MM.1S (cell line): ENCODE data around the gene PLXNA4.

ENCODE experiments used
- DNase-seq: peaks from one replicate; pipeline ENCODE4 v3.0.0-alpha.2; 2015
- H2AFZ ChIP-seq: fragments of 300-600 bp; sonication (generic); 2 replicates; pipeline ENCODE4 v1.6.0; 2016; ENCODE audit warnings: antibody characterized with exemption, low read length
- H3F3A ChIP-seq: fragments of 300-600 bp; sonication (generic); 2 replicates; pipeline ENCODE4 v1.6.1; 2016; ENCODE audit warnings: mild to moderate bottlenecking, antibody characterized with exemption, low read length, moderate library complexity, mixed read lengths; ENCODE audit not compliant: insufficient read depth
- H3K27ac ChIP-seq: fragments of 300-600 bp; sonication (generic); 2 replicates; pipeline ENCODE4 v1.5.1; 2016; ENCODE audit warnings: mild to moderate bottlenecking, low read length
- H3K27me3 ChIP-seq: fragments of 300-600 bp; sonication (generic); replicated peaks from 2 replicates; pipeline ENCODE4 v1.6.0; 2016; ENCODE audit warnings: low read length; ENCODE audit not compliant: insufficient read depth
- H3K36me3 ChIP-seq: fragments of 300-600 bp; sonication (generic); replicated peaks from 2 replicates; pipeline ENCODE4 v1.6.1; 2016; ENCODE audit warnings: mild to moderate bottlenecking, low read length, mixed read lengths; ENCODE audit not compliant: insufficient read depth
- H3K4me1 ChIP-seq: fragments of 300-600 bp; sonication (generic); 2 replicates; pipeline ENCODE4 v1.6.1; 2016; ENCODE audit warnings: low read length, mixed read lengths
- H3K4me2 ChIP-seq: fragments of 300-600 bp; sonication (generic); 2 replicates; pipeline ENCODE4 v1.6.0; 2016; ENCODE audit warnings: low read depth, low read length
- H3K4me3 ChIP-seq: fragments of 300-600 bp; sonication (generic); 2 replicates; pipeline ENCODE4 v1.5.1; 2016; ENCODE audit warnings: low read length, mixed read lengths
- H3K79me2 ChIP-seq: fragments of 300-600 bp; sonication (generic); 2 replicates; pipeline ENCODE4 v1.6.1; 2016; ENCODE audit warnings: mixed run types, low read length, mixed read lengths
- H3K9ac ChIP-seq: fragments of 300-600 bp; sonication (generic); 2 replicates; pipeline ENCODE4 v1.6.1; 2016; ENCODE audit warnings: low read length, mixed read lengths
- H3K9me2 ChIP-seq: fragments of 300-600 bp; sonication (generic); replicated peaks from 2 replicates; pipeline ENCODE4 v1.6.1; 2016; ENCODE audit warnings: mild to moderate bottlenecking, low read length, mixed read lengths; ENCODE audit not compliant: insufficient read depth
- H3K9me3 ChIP-seq: fragments of 300-600 bp; sonication (generic); replicated peaks from 2 replicates; pipeline ENCODE4 v1.6.1; 2016; ENCODE audit warnings: mild to moderate bottlenecking, low read length, mixed read lengths; ENCODE audit not compliant: insufficient read depth
- H4K20me1 ChIP-seq: fragments of 300-600 bp; sonication (generic); 2 replicates; pipeline ENCODE4 v1.6.1; 2016; ENCODE audit warnings: mild to moderate bottlenecking, low read length, moderate library complexity, mixed read lengths; ENCODE audit not compliant: insufficient read depth
- EZH2 ChIP-seq: fragments of 300-600 bp; sonication (generic); optimal IDR thresholded peaks from 2 replicates; pipeline ENCODE3; 2017; ENCODE audit warnings: low read depth, mild to moderate bottlenecking, antibody characterized with exemption, low read length, mixed read lengths
- EZH2phosphoT487 ChIP-seq: fragments of 300-600 bp; sonication (generic); IDR thresholded peaks from 2 replicates; pipeline ENCODE4 v1.6.1; 2018; ENCODE audit warnings: antibody characterized with exemption, low read length
- TF ChIP-seq, protein P1 (sequence below): fragments of 300-600 bp; sonication (generic); IDR thresholded peaks from 2 replicates; pipeline ENCODE4 v1.5.1; 2016; ENCODE audit warnings: antibody characterized with exemption, low read length, mixed read lengths

The PLXNA4 gene

DNA sequence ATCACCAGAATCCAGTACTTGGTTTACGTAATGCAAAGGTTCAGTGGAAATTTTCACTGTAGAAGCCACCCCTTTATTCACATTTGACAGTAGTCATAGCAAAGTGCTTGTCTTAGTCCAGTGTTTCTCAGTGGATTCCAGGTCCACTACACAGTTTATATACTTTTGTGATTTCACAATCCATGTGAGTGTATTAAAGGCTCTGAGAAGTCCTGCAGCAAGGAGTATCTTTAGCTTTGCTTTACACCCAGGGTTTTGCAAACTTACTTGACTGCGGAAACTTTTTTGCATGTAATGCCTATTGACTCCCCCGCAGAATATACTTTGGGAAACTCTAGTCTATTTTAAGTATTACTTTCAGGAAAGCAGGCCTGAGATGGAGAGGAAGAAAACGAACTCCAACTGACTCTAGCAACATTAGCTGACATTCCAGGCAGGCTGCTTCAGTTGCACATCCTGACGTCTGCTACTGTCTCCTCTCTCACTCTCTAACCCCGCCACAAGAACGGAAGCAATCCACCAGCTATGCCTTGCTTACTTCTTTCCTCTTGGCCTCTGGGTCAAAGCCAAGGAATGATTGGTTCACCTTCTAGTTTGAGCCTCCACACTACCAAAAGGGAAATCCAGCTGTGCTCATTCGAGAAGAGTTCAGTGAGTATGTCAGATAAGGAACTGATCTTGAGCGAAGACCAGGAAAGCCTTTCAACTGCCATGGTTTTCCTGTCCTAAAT lies 6.2 kb downstream of the PLXNA4 start:
- H2AFZ ChIP-seq, result no peak overlapping the region
- peaks cover 24% of the 10 kb centered on the region for H3K27me3 ChIP-seq
- no peak overlapping the region for H3K27ac ChIP-seq
- no peaks in the 10 kb centered on the region for H3K79me2 ChIP-seq
- no peak for TF ChIP-seq EZH2phosphoT487
- TF ChIP-seq, protein P1, sequence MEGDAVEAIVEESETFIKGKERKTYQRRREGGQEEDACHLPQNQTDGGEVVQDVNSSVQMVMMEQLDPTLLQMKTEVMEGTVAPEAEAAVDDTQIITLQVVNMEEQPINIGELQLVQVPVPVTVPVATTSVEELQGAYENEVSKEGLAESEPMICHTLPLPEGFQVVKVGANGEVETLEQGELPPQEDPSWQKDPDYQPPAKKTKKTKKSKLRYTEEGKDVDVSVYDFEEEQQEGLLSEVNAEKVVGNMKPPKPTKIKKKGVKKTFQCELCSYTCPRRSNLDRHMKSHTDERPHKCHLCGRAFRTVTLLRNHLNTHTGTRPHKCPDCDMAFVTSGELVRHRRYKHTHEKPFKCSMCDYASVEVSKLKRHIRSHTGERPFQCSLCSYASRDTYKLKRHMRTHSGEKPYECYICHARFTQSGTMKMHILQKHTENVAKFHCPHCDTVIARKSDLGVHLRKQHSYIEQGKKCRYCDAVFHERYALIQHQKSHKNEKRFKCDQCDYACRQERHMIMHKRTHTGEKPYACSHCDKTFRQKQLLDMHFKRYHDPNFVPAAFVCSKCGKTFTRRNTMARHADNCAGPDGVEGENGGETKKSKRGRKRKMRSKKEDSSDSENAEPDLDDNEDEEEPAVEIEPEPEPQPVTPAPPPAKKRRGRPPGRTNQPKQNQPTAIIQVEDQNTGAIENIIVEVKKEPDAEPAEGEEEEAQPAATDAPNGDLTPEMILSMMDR, result no peak
- no peak for TF ChIP-seq EZH2
- H3K36me3 ChIP-seq, result no peaks in the 10 kb centered on the region
- H3K4me2 ChIP-seq, result no peak overlapping the region
- H3F3A ChIP-seq, result no peaks in the 10 kb centered on the region
- no peaks in the 10 kb centered on the region for H3K9me2 ChIP-seq
- H4K20me1 ChIP-seq, result no peaks in the 10 kb centered on the region
- H3K9me3 ChIP-seq, result no peaks in the 10 kb centered on the region
- H3K4me1 ChIP-seq, result no peaks in the 10 kb centered on the region
- H3K4me3 ChIP-seq, result no peak overlapping the region
- DNase-seq, result no peak
- no peak overlapping the region for H3K9ac ChIP-seq

DNA sequence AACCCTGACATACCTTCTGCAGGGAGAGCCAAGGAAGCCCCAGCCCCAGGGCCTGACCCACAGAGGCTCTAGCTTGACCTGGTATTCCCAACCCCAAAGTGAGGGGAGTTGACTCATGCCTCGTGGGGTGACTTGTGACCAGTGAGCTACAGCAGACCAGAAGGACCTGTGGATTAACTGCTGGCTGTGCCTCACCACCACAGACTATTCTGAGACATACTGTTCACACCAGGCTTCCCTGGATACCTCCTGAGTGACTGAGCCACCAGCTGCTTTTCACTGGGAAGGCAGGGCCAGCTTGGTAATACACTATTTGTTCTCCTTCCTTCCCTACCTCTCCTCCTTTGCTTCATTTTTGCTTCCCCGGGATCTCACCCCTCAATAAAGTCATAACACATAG lies 7.3 kb downstream of the PLXNA4 start:
- Histone ChIP-seq H3K9me3 (no peaks in the 10 kb centered on the region), H4K20me1 (no peaks in the 10 kb centered on the region), H3K27me3 (peaks cover 13% of the 10 kb centered on the region)

DNA sequence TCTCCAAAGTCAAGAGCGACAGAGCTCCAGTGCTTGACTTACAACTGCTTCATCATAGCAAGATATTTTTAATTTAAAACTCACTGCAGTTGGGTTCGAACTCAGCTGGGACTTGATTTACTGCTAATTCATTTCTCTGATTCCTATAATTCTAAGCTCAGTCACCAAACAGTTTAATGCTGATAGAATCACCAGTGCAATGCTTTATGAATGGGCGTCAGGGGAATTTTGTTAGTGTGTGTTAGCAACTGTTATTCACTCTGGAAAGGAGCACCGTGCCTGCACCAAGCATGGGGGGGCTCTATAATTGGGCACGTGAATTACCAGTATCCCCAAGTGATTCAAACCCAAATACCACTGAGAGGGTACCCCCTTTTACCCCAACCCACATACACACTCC lies 10.4 kb downstream of the PLXNA4 start:
- no peak overlapping the region for H3K9ac ChIP-seq
- H3K4me3 ChIP-seq, result no peak overlapping the region
- H3K9me3 ChIP-seq, result no peaks in the 10 kb centered on the region
- H3K27ac ChIP-seq, result no peak overlapping the region
- no peaks in the 10 kb centered on the region for H3F3A ChIP-seq
- no peaks in the 10 kb centered on the region for H3K9me2 ChIP-seq
- peaks cover 3% of the 10 kb centered on the region; the same call in 1 of the 2 replicates for H3K27me3 ChIP-seq
- H3K4me1 ChIP-seq, result no peaks in the 10 kb centered on the region
- no peaks in the 10 kb centered on the region for H3K36me3 ChIP-seq
- TF ChIP-seq, protein P1, result no peak
- TF ChIP-seq EZH2phosphoT487 (no peak), EZH2 (no peak)
- H3K79me2 ChIP-seq, result no peaks in the 10 kb centered on the region
- H3K4me2 ChIP-seq, result no peak overlapping the region
- H4K20me1 ChIP-seq, result no peaks in the 10 kb centered on the region
- DNase-seq, result no peak
- no peak overlapping the region for H2AFZ ChIP-seq

More for the DNA sequence above, 7.3 kb downstream of the PLXNA4 start:
- H3K27ac ChIP-seq, result no peak overlapping the region
- no peak for TF ChIP-seq EZH2phosphoT487
- no peaks in the 10 kb centered on the region for H3K9me2 ChIP-seq
- H3K9ac ChIP-seq, result no peak overlapping the region
- no peaks in the 10 kb centered on the region for H3K4me1 ChIP-seq
- H3K4me3 ChIP-seq, result no peak overlapping the region
- H2AFZ ChIP-seq, result no peak overlapping the region
- H3K36me3 ChIP-seq, result no peaks in the 10 kb centered on the region
- DNase-seq, result no peak
- H3F3A ChIP-seq, result no peaks in the 10 kb centered on the region
- no peak overlapping the region for H3K4me2 ChIP-seq
- no peaks in the 10 kb centered on the region for H3K79me2 ChIP-seq

DNA sequence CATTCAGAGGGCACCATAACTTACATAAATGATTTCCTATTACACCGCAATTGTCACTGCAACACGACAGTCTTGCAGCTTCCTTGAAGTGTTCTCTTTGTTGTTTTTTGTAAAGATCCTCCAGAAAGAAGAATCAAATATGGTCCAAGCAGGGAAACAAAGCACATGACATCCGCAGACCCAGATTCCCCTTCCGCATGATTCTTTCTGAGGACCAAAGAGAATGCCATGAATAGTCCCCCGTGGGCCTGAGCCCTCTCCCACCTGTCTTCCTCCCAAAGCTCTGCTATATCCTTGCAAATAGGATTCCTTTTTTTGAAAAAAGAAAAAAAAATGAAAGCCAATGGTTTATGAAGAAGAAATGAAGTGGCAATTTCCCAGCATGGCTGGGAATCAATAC lies 10.8 kb downstream of the PLXNA4 start:
- Histone ChIP-seq H3K27ac (no peak overlapping the region), H3K4me3 (no peak overlapping the region), H3K9me3 (no peaks in the 10 kb centered on the region), H3K4me1 (no peaks in the 10 kb centered on the region), H3F3A (no peaks in the 10 kb centered on the region), H3K79me2 (no peaks in the 10 kb centered on the region), H3K9ac (no peak overlapping the region), H2AFZ (no peak overlapping the region), H3K27me3 (peaks cover 4% of the 10 kb centered on the region; the same call in 1 of the 2 replicates), H3K9me2 (no peaks in the 10 kb centered on the region), H3K36me3 (no peaks in the 10 kb centered on the region), H3K4me2 (no peak overlapping the region), H4K20me1 (no peaks in the 10 kb centered on the region)
- DNase-seq, result no peak
- TF ChIP-seq EZH2 (no peak), EZH2phosphoT487 (no peak)
- TF ChIP-seq, protein P1, result no peak
